IMR-90 (cell line): ENCODE data around the gene FOXO3. TPM values are rescaled to one million over a fixed set of nuclear protein-coding genes. Genes with fewer than 3 reads are reported as not detected.

Experiments used
- ATAC-seq: fragments of 200-7000 bp; cut with Tn5 transposase; 2 replicates; pipeline ENCODE4 v1.9.1; 2020; ENCODE audit warnings: low read depth, mild to moderate bottlenecking, moderate library complexity
- BruUV-seq: library from RNA; stranded (reverse); fragments of 400-500 nt; replicated peaks from 2 replicates; lab custom pipeline; 2021; lab: Mats Ljungman, UMichigan
- CTCF ChIA-PET: fragments of 300-600 bp; formaldehyde crosslinking; extraction: SDS; loops from one replicate; lab custom pipeline; 2021; ENCODE audit warnings: antibody characterized with exemption; lab: Yijun Ruan, JAX
- POLR2A ChIA-PET: fragments of 300-600 bp; sonication (Branson Sonifier 250); formaldehyde crosslinking; loops from one replicate; lab custom pipeline; 2022; ENCODE audit warnings: antibody characterized with exemption; ENCODE audit not compliant: unreplicated experiment; lab: Charles Lee
- DNase-seq: peaks from one replicate; pipeline ENCODE4 v3.0.0; 2013
- H2AFZ ChIP-seq: replicated peaks from 2 replicates; pipeline ENCODE3; 2013; ENCODE audit warnings: low read length, mild to moderate bottlenecking; ENCODE audit not compliant: poor library complexity
- H2AK5ac ChIP-seq: 2 replicates; pipeline ENCODE4 v1.6.1; 2013; ENCODE audit warnings: low read depth, low read length, inconsistent platforms
- H2AK9ac ChIP-seq: replicated peaks from 2 replicates; pipeline ENCODE3; 2013; ENCODE audit warnings: mild to moderate bottlenecking, low read depth, low read length, moderate library complexity; ENCODE audit not compliant: poor library complexity
- H2BK120ac ChIP-seq: 2 replicates; pipeline ENCODE4 v1.6.1; 2013; ENCODE audit warnings: low read depth, low read length, inconsistent platforms
- H2BK15ac ChIP-seq: 3 replicates; pipeline ENCODE4 v1.6.1; 2013; ENCODE audit warnings: low read depth, low read length, inconsistent platforms
- H2BK20ac ChIP-seq: 2 replicates; pipeline ENCODE4 v1.6.1; 2013; ENCODE audit warnings: low read depth, mild to moderate bottlenecking, inconsistent platforms, low read length, moderate library complexity
- H2BK5ac ChIP-seq: 2 replicates; pipeline ENCODE4 v1.6.1; 2013; ENCODE audit warnings: mild to moderate bottlenecking, low read depth, low read length, inconsistent platforms; ENCODE audit not compliant: poor library complexity, severe bottlenecking
- H3K14ac ChIP-seq: replicated peaks from 2 replicates; pipeline ENCODE4 v1.6.1; 2013; ENCODE audit warnings: low read depth, low read length, inconsistent platforms
- H3K18ac ChIP-seq: 2 replicates; pipeline ENCODE4 v1.6.1; 2013; ENCODE audit warnings: low read depth, low read length, control low read depth
- H3K23ac ChIP-seq: 2 replicates; pipeline ENCODE4 v1.6.1; 2013; ENCODE audit warnings: low read depth, low read length, inconsistent platforms
- H3K27ac ChIP-seq: 2 replicates; pipeline ENCODE4 v1.5.1; 2013; ENCODE audit warnings: mild to moderate bottlenecking, control low read depth, low read length; ENCODE audit not compliant: insufficient read depth
- H3K27me3 ChIP-seq: 2 replicates; pipeline ENCODE4 v1.6.1; 2013; ENCODE audit warnings: low read length; ENCODE audit not compliant: control insufficient read depth, insufficient read depth
- H3K36me3 ChIP-seq: 2 replicates; pipeline ENCODE4 v1.6.1; 2013; ENCODE audit warnings: low read length, mixed read lengths; ENCODE audit not compliant: control insufficient read depth, insufficient read depth
- H3K4ac ChIP-seq: 2 replicates; pipeline ENCODE4 v1.6.1; 2013; ENCODE audit warnings: low read depth, low read length, inconsistent platforms
- H3K4me1 ChIP-seq: 2 replicates; pipeline ENCODE4 v1.6.1; 2013; ENCODE audit warnings: low read length, mixed read lengths; ENCODE audit not compliant: control insufficient read depth, insufficient read depth
- H3K4me2 ChIP-seq: 2 replicates; pipeline ENCODE4 v1.6.1; 2013; ENCODE audit warnings: low read depth, mild to moderate bottlenecking, control low read depth, low read length, moderate library complexity
- H3K4me3 ChIP-seq: 2 replicates; pipeline ENCODE4 v1.5.1; 2013; ENCODE audit warnings: low read depth, mild to moderate bottlenecking, control low read depth, low read length, moderate library complexity; ENCODE audit not compliant: insufficient read depth
- H3K56ac ChIP-seq: 2 replicates; pipeline ENCODE4 v1.6.1; 2013; ENCODE audit warnings: low read length, inconsistent platforms; ENCODE audit not compliant: insufficient read depth; ENCODE audit errors: extremely low read depth
- H3K79me1 ChIP-seq, 2 experiments: 2 replicates each; pipeline ENCODE4 v1.6.1; 2013; ENCODE audit warnings: low read length in 2 of 2, inconsistent platforms in 1 of 2, low read depth in 1 of 2
- H3K9ac ChIP-seq: 2 replicates; pipeline ENCODE4 v1.6.1; 2013; ENCODE audit warnings: low read depth, low read length, control low read depth
- H3K9me1 ChIP-seq: 2 replicates; pipeline ENCODE4 v1.6.1; 2013; ENCODE audit warnings: low read length, inconsistent platforms; ENCODE audit not compliant: insufficient read depth
- H3K9me3 ChIP-seq: 2 replicates; pipeline ENCODE4 v1.6.1; 2013; ENCODE audit warnings: low read length; ENCODE audit not compliant: control insufficient read depth, insufficient read depth
- H4K20me1 ChIP-seq: 2 replicates; pipeline ENCODE4 v1.6.1; 2013; ENCODE audit warnings: low read length, inconsistent platforms; ENCODE audit not compliant: insufficient read depth
- H4K5ac ChIP-seq: 2 replicates; pipeline ENCODE4 v1.6.1; 2013; ENCODE audit warnings: mild to moderate bottlenecking, low read depth, low read length, control low read depth
- H4K8ac ChIP-seq, 2 experiments: 2 replicates each; pipeline ENCODE4 v1.6.1; 2013; ENCODE audit warnings: low read depth in 2 of 2, low read length in 2 of 2, control low read depth in 1 of 2, inconsistent platforms in 1 of 2
- H4K91ac ChIP-seq: 2 replicates; pipeline ENCODE4 v1.6.1; 2013; ENCODE audit warnings: low read depth, low read length, inconsistent platforms; ENCODE audit not compliant: insufficient read depth
- CEBPB ChIP-seq: IDR thresholded peaks from 2 replicates; pipeline ENCODE4 v1.6.1; 2012; ENCODE audit warnings: low read depth, low read length, improper control_type of control experiment
- CHD1 ChIP-seq: IDR thresholded peaks from 2 replicates; pipeline ENCODE4 v1.6.1; 2012; ENCODE audit warnings: low read depth, low read length, improper control_type of control experiment
- MAFK ChIP-seq: IDR thresholded peaks from 2 replicates; pipeline ENCODE4 v1.6.1; 2012; ENCODE audit warnings: low read depth, low read length, improper control_type of control experiment
- MAZ ChIP-seq: IDR thresholded peaks from 2 replicates; pipeline ENCODE4 v1.6.1; 2012; ENCODE audit warnings: low read depth, mild to moderate bottlenecking, low read length, improper control_type of control experiment, moderate library complexity, borderline replicate concordance
- MXI1 ChIP-seq: IDR thresholded peaks from 2 replicates; pipeline ENCODE4 v1.6.1; 2012; ENCODE audit warnings: low read depth, mild to moderate bottlenecking, low read length, moderate library complexity, borderline replicate concordance
- POLR2A ChIP-seq: IDR thresholded peaks from 2 replicates; pipeline ENCODE4 v1.6.1; 2012; ENCODE audit warnings: mild to moderate bottlenecking, low read depth, low read length
- RAD21 ChIP-seq: IDR thresholded peaks from 2 replicates; pipeline ENCODE4 v1.6.1; 2012; ENCODE audit warnings: low read length, improper control_type of control experiment
- RCOR1 ChIP-seq: IDR thresholded peaks from 2 replicates; pipeline ENCODE4 v1.6.1; 2012; ENCODE audit warnings: mild to moderate bottlenecking, low read length, improper control_type of control experiment; ENCODE audit not compliant: insufficient replicate concordance
- RFX5 ChIP-seq: IDR thresholded peaks from 2 replicates; pipeline ENCODE4 v1.8.0; 2012; ENCODE audit warnings: low read depth, mild to moderate bottlenecking, low read length, moderate library complexity
- SMC3 ChIP-seq: fragments of 150-350 bp; IDR thresholded peaks from 2 replicates; pipeline ENCODE4 v1.6.1; 2016; ENCODE audit warnings: low read depth, mild to moderate bottlenecking, antibody characterized with exemption, low read length, moderate library complexity
- WGBS, 2 experiments: methylation state at CpG; one replicate each; pipeline versions ENCODE4 v1.1.5 to v1.1.7; 2013; ENCODE audit warnings: missing lambda C conversion rate in 2 of 2; ENCODE audit not compliant: insufficient read length in 1 of 2; ENCODE audit errors: extremely low coverage in 2 of 2; 5-methylcytosine and 5-hydroxymethylcytosine counted together
- dilution Hi-C: fragments of 300-500 bp; cut with HindIII; formaldehyde crosslinking; loops from one replicate; pipeline ENCODE4 v1.14.3; 2018; ENCODE audit warnings: low sequenced_read_pairs; ENCODE audit not compliant: unreplicated experiment
- in situ Hi-C: fragments of 300-500 bp; cut with MboI; formaldehyde crosslinking; loops from 3 replicates; pipeline ENCODE4 v1.14.3; 2019; ENCODE audit warnings: low sequenced_read_pairs, inconsistent platforms, mixed read lengths
- intact Hi-C: fragments of 100-400 bp; cut with micrococcal nuclease; formaldehyde crosslinking; loops from 2 replicates; pipeline ENCODE4 v1.10.0; 2022
- polyA plus RNA-seq, 3 experiments: library from polyadenylated mRNA; depleted of rRNA; stranded (reverse); fragments of >200 nt; gene quantifications; 2 replicates each; pipeline ENCODE4 v1.2.3, GENCODE V29; 2012; ENCODE audit warnings: low replicate concordance in 1 of 3
- total RNA-seq: library from RNA; depleted of rRNA; stranded (reverse); fragments of >200 nt; gene quantifications from 2 replicates; pipeline ENCODE4 v1.2.3, GENCODE V29; 2012
- TF ChIP-seq, protein P1 (sequence below): conservative IDR thresholded peaks from 2 replicates; pipeline ENCODE4 v1.5.1; 2012; ENCODE audit warnings: mild to moderate bottlenecking, low read depth, low read length, improper control_type of control experiment
- TF ChIP-seq, protein P2 (sequence below): fragments of 150-350 bp; IDR thresholded peaks from 2 replicates; pipeline ENCODE4 v1.6.1; 2017; ENCODE audit warnings: mild to moderate bottlenecking, antibody characterized with exemption, low read length, low read depth

The FOXO3 gene
- total and polyA plus RNA-seq, 2 of the 4 experiments (the other 2 are of a cell fraction), result 17.5 to 38.7 TPM

DNA sequence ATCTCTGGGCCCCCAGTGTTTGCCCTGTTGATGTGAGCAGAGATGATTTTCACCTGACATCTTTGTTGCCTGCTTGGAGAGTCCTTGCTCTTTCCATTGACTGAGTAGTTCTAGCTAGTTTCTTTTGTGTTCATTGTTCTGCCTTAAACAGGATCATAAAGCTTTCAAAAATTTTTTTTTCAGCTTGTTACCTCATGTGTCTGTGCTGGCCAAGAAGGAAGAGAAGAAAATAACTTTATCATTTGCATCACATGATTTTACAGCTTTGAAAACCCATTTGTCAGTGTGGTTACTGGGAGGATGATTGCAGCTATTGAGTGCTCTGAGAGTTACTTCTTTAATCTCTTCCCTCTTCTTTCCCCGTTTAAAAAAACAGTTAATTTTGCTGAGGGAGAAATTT lies 16.0 kb downstream of the FOXO3 start:
- no peak overlapping the region for H3K4me3 ChIP-seq
- H3K4me1 ChIP-seq, result peaks cover 25% of the 10 kb centered on the region
- H3K27me3 ChIP-seq, result no peaks in the 10 kb centered on the region
- TF ChIP-seq MXI1 (no peak), MAZ (no peak), MAFK (no peak), RFX5 (no peak), POLR2A (no peak), RAD21 (no peak), CEBPB (no peak), SMC3 (no peak), CHD1 (no peak), RCOR1 (no peak)
- TF ChIP-seq, protein P1, sequence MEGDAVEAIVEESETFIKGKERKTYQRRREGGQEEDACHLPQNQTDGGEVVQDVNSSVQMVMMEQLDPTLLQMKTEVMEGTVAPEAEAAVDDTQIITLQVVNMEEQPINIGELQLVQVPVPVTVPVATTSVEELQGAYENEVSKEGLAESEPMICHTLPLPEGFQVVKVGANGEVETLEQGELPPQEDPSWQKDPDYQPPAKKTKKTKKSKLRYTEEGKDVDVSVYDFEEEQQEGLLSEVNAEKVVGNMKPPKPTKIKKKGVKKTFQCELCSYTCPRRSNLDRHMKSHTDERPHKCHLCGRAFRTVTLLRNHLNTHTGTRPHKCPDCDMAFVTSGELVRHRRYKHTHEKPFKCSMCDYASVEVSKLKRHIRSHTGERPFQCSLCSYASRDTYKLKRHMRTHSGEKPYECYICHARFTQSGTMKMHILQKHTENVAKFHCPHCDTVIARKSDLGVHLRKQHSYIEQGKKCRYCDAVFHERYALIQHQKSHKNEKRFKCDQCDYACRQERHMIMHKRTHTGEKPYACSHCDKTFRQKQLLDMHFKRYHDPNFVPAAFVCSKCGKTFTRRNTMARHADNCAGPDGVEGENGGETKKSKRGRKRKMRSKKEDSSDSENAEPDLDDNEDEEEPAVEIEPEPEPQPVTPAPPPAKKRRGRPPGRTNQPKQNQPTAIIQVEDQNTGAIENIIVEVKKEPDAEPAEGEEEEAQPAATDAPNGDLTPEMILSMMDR, result no peak
- TF ChIP-seq, protein P2, sequence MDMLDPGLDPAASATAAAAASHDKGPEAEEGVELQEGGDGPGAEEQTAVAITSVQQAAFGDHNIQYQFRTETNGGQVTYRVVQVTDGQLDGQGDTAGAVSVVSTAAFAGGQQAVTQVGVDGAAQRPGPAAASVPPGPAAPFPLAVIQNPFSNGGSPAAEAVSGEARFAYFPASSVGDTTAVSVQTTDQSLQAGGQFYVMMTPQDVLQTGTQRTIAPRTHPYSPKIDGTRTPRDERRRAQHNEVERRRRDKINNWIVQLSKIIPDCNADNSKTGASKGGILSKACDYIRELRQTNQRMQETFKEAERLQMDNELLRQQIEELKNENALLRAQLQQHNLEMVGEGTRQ, result no peak
- no peak overlapping the region for H3K23ac ChIP-seq
- no peak overlapping the region for H4K8ac ChIP-seq
- no peak overlapping the region for H2BK120ac ChIP-seq
- H3K4me2 ChIP-seq, result no peak overlapping the region
- ChIA-PET CTCF (interaction anchor here (0.7 kb wide), 1 partner anchor 568 kb away, joined by 3 read pairs; no protein-coding TSS in a partner anchor), POLR2A (no interaction called here)
- peaks cover 34% of the 10 kb centered on the region for H3K9me1 ChIP-seq
- intact Hi-C loops (loop anchor here (5.0 kb wide), 1 partner anchor 206 kb away; no protein-coding TSS in a partner anchor), in situ Hi-C loops (no loop called here), dilution Hi-C loops (no loop called here)
- H4K5ac ChIP-seq, result no peak overlapping the region
- no peak overlapping the region for H3K4ac ChIP-seq
- no peak overlapping the region for H3K27ac ChIP-seq
- H3K14ac ChIP-seq, result no peak overlapping the region; the same call in 1 of the 2 replicates
- H3K79me1 ChIP-seq, result peaks cover 30 to 78% of the 10 kb centered on the region in 2 experiments
- peaks cover 10% of the 10 kb centered on the region for H3K36me3 ChIP-seq
- ATAC-seq (no peak), DNase-seq (no peak)
- peaks cover 79% of the 10 kb centered on the region for H4K20me1 ChIP-seq
- H2AK9ac ChIP-seq, result no peak overlapping the region
- H2BK5ac ChIP-seq, result no peak overlapping the region
- no peak overlapping the region for H2BK20ac ChIP-seq
- no TSS peak for BruUV-seq
- no peak overlapping the region for H4K91ac ChIP-seq
- H3K9me3 ChIP-seq, result no peaks in the 10 kb centered on the region
- H3K56ac ChIP-seq, result no peak overlapping the region
- no peak overlapping the region for H2AFZ ChIP-seq
- H3K9ac ChIP-seq, result no peak overlapping the region
- no peak overlapping the region for H2BK15ac ChIP-seq
- no peak overlapping the region for H3K18ac ChIP-seq
- no peak overlapping the region for H2AK5ac ChIP-seq
- WGBS, 2 experiments, result no CpG with 5 or more reads among the region's 1 CpG
